ENCODE measurements around the gene SNAP91.
"Not testable (repeated sequence)": the region's sequence is repeated elsewhere in the genome, so short reads cannot be mapped to it uniquely, and the experiment has no call there.

Gene SNAP91

DNA sequence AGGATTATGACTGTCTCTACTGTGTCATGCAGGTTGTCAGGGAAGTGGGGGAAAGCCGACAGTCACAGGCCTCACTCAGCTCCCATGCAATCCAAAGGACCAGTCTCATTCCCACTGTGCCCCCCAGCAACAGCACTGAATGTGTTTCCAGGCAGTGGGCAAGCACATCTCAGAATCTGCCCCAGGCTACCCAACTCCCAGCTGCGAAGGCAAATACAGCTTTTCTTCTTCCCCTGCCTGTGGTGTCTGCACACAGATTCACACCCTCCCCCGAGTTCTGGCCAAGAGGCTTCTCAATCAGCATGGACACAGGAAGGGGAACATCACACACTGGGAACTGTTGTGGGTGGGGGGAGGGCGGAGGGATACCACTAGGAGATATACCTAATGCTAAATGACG, 75.3 kb downstream of the SNAP91 start:
- DNase-seq (ENCODE audit: low read depth): no peak
- no peak overlapping the region for H3K4me3 ChIP-seq (ENCODE audit: low read length)
- TF ChIP-seq, protein P1, sequence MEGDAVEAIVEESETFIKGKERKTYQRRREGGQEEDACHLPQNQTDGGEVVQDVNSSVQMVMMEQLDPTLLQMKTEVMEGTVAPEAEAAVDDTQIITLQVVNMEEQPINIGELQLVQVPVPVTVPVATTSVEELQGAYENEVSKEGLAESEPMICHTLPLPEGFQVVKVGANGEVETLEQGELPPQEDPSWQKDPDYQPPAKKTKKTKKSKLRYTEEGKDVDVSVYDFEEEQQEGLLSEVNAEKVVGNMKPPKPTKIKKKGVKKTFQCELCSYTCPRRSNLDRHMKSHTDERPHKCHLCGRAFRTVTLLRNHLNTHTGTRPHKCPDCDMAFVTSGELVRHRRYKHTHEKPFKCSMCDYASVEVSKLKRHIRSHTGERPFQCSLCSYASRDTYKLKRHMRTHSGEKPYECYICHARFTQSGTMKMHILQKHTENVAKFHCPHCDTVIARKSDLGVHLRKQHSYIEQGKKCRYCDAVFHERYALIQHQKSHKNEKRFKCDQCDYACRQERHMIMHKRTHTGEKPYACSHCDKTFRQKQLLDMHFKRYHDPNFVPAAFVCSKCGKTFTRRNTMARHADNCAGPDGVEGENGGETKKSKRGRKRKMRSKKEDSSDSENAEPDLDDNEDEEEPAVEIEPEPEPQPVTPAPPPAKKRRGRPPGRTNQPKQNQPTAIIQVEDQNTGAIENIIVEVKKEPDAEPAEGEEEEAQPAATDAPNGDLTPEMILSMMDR (conservative IDR thresholded peaks at IDR 0.05; ENCODE audit: low read depth, low read length): no peak

DNA sequence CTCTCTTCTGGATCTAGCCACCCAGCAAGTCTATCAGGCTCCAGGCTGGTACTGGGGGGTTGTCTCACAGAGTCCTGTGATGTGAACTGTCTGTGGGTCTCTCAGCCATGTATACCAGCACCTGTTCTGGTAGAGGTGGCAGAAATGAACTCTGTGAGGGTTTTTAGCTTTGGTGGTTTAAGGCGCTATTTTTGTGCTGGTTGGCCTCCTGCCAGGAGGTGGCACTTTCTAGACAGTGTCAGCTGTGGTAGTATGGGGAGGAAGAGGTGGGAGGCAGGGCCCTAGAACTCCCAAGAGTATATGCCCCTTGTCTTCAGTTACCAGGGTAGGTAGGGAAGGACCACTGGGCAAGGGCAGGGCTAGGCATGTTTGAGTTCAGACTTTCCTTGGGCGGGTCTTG, 75.8 kb downstream of the SNAP91 start:
- TF ChIP-seq, protein P1 (conservative IDR thresholded peaks at IDR 0.05; ENCODE audit: low read depth, low read length): no peak
- no peak overlapping the region for H3K4me3 ChIP-seq (ENCODE audit: low read length)
- no peak for DNase-seq (ENCODE audit: low read depth)

DNA sequence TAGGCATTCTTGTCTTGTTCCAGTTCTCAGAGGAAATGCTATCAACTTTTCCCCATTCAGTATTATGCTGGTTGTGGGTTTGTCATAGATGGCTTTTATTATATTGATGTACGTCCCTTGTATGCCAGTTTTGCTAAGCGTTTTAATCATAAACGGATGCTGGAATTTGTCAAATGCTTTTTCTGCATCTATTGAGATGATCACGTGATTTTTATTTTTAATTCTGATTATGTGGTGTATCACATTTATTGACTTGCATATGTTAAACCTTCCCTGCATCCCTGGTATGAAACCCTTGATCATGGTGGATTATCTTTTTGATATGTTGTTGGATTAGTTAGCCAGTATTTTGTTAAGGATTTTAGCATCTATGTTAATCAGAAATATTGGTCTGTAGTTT, 79.0 kb downstream of the SNAP91 start:
- not testable (repeated sequence) for H3K4me3 ChIP-seq (ENCODE audit: low read length)

DNA sequence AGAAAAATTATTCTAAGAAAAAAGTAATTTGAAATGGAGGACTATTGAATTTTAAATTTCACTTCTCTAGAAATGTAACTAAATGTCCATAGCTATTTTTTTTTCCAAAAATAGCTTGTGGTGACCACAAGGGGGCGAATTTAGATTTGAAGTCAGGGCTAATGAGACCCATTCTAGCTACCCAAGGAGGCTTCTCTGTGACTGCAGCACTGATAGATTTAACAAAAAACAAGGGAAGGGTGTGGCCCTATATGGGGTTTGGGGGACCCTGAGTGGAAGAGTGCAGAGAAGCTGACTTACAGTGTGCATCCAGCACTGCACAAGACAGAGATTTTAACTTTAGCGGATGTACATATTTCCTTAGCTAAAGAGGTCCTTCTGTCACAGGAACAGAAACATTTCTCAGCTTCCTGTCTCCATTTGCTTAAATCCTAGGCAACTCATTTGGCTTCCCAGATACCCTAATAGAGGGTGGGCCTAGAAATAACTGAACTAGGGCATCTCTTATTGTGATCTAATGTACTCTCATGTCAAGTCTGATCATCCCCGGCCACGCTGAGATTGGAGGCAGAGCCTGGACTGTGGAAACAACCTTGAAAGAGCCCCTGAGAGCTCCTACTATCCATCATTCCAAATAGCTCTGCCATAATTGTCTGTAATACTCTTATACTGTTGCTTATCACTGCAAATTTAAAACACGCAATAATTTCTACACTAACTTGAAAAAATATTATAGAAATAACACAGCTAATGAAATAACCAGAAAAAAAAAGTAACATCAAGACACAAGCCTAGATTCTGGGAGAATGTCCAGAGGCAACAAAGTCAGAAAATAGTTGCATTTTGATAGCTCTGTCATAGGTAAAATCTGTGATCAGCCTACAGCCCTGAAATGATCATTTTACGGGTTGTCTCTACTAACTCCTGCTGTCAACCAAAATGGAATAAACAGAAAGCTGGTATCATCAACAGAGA, 93.6 kb downstream of the SNAP91 start:
- no peak overlapping the region for H3K4me3 ChIP-seq (ENCODE audit: low read length)
- DNase-seq (ENCODE audit: low read depth): no peak
- TF ChIP-seq, protein P1 (conservative IDR thresholded peaks at IDR 0.05; ENCODE audit: low read depth, low read length): peak; percentile 69

More for the DNA sequence above, 79.0 kb downstream of the SNAP91 start:
- not testable (repeated sequence) for DNase-seq (ENCODE audit: low read depth)

DNA sequence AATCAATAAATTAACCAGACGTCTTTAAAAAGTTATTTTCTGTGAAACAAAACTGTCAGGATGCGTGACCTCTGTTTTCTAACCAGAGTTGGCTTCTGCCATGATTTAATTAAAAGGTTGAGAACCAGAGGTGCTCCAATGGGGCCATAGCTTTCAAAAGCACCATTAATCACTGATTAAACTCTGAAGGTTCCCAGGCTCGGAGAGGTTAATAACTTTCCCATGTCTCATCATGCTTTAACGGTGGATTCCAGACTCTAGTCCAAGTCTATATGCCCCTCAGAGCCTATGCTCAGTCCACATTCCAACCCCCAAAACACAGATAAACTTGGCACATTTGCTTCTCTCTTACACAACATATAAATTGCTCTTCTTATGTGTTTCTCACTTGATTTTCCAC, 95.5 kb downstream of the SNAP91 start:
- TF ChIP-seq, protein P1 (conservative IDR thresholded peaks at IDR 0.05; ENCODE audit: low read depth, low read length): no peak
- no peak overlapping the region for H3K4me3 ChIP-seq (ENCODE audit: low read length)
- DNase-seq (ENCODE audit: low read depth): no peak

DNA sequence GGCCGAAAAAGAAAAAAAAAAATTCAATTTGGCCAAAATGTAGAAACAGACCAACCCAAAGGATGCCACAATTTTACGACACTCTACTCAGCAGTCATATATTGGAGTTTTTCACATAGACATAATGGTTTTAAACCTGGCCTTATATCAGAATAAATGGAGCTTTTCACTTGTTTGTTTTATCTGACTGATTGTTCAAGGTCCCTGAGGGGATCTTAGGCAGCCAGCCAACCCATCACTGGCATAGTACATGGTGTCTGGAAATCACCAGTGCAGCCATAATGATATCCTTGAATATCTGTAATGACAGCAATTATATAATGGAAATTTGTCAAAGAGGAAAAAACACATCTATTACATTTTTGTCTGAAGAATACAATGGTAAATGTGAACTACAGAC, 99.7 kb downstream of the SNAP91 start:
- H3K4me3 ChIP-seq (ENCODE audit: low read length): no peak overlapping the region
- no peak for DNase-seq (ENCODE audit: low read depth)
- TF ChIP-seq, protein P1 (conservative IDR thresholded peaks at IDR 0.05; ENCODE audit: low read depth, low read length): no peak

DNA sequence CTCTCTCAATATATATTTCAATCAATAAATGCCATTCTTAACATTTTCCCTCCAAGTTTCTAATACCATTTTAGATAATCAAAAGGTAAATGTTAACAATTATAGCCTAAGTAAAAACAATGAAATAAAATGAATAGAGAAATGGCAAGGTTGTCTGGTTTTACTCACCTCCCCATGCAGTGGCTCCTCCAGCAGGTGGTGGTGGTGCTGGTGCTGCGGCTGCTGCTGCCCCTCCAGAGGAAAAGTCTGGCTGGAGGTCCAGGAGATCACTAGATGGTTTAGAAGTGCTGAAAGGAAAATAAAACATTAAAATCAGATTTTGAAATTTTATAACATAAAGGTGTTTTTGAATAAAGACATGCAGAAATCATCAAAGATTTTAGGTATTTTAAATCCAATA, 103.4 kb downstream of the SNAP91 start:
- H3K4me3 ChIP-seq (ENCODE audit: low read length): no peak overlapping the region
- no peak for DNase-seq (ENCODE audit: low read depth)
- TF ChIP-seq, protein P1 (conservative IDR thresholded peaks at IDR 0.05; ENCODE audit: low read depth, low read length): no peak

All from retinal pigment epithelial cell (primary cell).